ENCODE results near the gene JAK3.
"Not testable (repeated sequence)": the region's sequence is repeated elsewhere in the genome, so short reads cannot be mapped to it uniquely, and the experiment has no call there.

- TF ChIP-seq CTCF (IDR thresholded peaks at IDR 0.05; ENCODE audit: low read depth, low read length, missing input control); JUND (IDR thresholded peaks at IDR 0.05); GABPA (IDR thresholded peaks at IDR 0.05 in 1 of 2, conservative IDR thresholded peaks at IDR 0.05 in 1 of 2); REST (IDR thresholded peaks at IDR 0.05); YY1 (IDR thresholded peaks at IDR 0.05); FOXA2 (IDR thresholded peaks at IDR 0.05): not testable (repeated sequence)
Measured at GRCh38 chr19:17798599-17798998, 49.2 kb downstream of the JAK3 start.
